NCI-H187 (cell line): ENCODE results near the gene BMI1.

Experiments
- DNase-seq, 2 experiments: peaks; one replicate each; lab custom pipeline; 2025; lab: John Stamatoyannopoulos, UW

Gene BMI1

GRCh38 chr10:22367471-22367870 is 46.6 kb downstream of the BMI1 start:
- DNase-seq, result no peak

- no peak for DNase-seq
Observed at GRCh38 chr10:22368402-22368801, 47.5 kb downstream of the BMI1 start.

GRCh38 chr10:22368981-22369380 is 48.1 kb downstream of the BMI1 start:
- no peak for DNase-seq

GRCh38 chr10:22369434-22370072 is 48.7 kb downstream of the BMI1 start:
- DNase-seq, result no peak

- DNase-seq, result no peak
Observed at GRCh38 chr10:22370320-22370719, 49.4 kb downstream of the BMI1 start.

- DNase-seq, result no peak
Observed at GRCh38 chr10:22372298-22372697, 51.4 kb downstream of the BMI1 start.

DNA sequence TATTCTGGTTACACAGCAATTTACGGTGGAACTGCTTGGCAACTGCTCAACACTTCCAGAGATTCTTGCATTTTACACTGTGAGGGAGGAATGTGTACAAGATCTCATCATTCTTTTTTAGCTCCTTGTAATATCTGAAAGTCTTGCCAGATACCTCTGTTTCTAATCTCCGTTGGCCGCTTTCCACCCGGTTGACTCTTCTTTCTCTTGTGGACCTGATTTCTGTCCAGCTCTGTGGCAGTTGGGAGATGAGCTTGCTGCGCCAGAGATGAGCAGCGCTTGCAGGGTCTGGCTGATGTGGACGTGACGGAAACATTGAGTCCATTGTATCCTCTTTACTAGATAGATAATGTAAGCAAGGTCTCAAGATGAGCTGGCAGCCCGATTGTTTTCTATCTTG is 52.0 kb downstream of the BMI1 start:
- DNase-seq, result no peak

DNA sequence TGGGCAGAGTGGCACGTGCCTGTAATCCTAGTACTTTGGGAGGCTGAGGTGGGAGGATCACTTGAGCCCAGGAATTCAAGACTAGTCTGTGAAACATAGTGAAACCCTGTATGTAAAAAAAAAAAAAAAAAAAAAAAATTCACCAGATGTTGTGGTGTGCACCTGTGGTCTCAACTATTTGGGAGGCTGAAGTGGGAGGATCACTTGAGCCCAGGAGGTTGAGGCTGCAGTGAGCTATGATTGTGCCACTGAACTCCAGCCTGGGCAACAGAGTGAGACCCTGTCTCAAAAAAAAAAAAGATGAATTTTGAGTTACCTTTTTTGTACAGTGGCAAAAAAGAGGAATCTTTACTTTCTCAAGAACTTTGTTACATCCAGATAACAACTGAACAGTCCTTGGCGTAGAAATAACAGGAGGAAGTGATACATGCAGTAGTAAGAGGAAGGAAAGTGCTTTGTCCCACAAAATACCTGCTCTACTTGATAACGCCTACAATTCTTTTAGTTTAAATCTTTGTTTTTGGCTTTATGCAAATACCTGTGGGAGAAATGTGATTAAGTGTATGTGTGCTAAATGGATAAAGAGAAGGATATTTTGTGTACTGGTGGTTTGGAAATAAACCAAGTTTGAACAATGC is 53.7 kb downstream of the BMI1 start:
- DNase-seq, result no peak

GRCh38 chr10:22379059-22379458 is 58.2 kb downstream of the BMI1 start:
- no peak for DNase-seq
